HG02610 (cell line): Measurements from ENCODE around the gene AP2B1.
"Not testable (repeated sequence)": the region's sequence is repeated elsewhere in the genome, so short reads cannot be mapped to it uniquely, and the experiment has no call there.

Experiments used
- ATAC-seq: cut with Tn5 transposase; IDR thresholded peaks from one replicate; pipeline ENCODE4 v1.9.1; 2021; ENCODE audit warnings: mild to moderate bottlenecking, moderate library complexity; ENCODE audit not compliant: unreplicated experiment

AP2B1 gene

GRCh38 chr17:35575759-35576158 lies 11.4 kb upstream of the AP2B1 start:
- no peak for ATAC-seq

- ATAC-seq, result no peak
These were observed 9.3 kb upstream of the AP2B1 start for GRCh38 chr17:35577830-35578196.

GRCh38 chr17:35578197-35578928 lies 8.8 kb upstream of the AP2B1 start, which contains the start of gene PEX12:
Gene PEX12 (minus strand): TSS chr17:35578571. CDS start chr17:35578021, 550 bp downstream.
- ATAC-seq, result peak; percentile 90

GRCh38 chr17:35578929-35579432 lies 8.1 kb upstream of the AP2B1 start:
- no peak for ATAC-seq

- no peak for ATAC-seq
These were observed 3.1 kb upstream of the AP2B1 start for GRCh38 chr17:35584061-35584460.

- ATAC-seq, result no peak
These were observed 501 bp upstream of the AP2B1 start for GRCh38 chr17:35586569-35587073.

GRCh38 chr17:35588196-35588920 lies 1.2 kb downstream of the AP2B1 start:
- no peak for ATAC-seq

- ATAC-seq, result no peak
These were observed 8.9 kb downstream of the AP2B1 start for GRCh38 chr17:35596072-35596471.

GRCh38 chr17:35596530-35597233 lies 9.6 kb downstream of the AP2B1 start:
- no peak for ATAC-seq

GRCh38 chr17:35597604-35598003 lies 10.5 kb downstream of the AP2B1 start:
- ATAC-seq, result no peak

GRCh38 chr17:35603674-35604073 lies 16.6 kb downstream of the AP2B1 start:
- no peak for ATAC-seq

- ATAC-seq, result no peak
These were observed 18.6 kb downstream of the AP2B1 start for GRCh38 chr17:35605678-35606077.

- no peak for ATAC-seq
These were observed 20.2 kb downstream of the AP2B1 start for GRCh38 chr17:35607239-35607847.

- ATAC-seq, result no peak
These were observed 22.7 kb downstream of the AP2B1 start for GRCh38 chr17:35609831-35610230.

- ATAC-seq, result not testable (repeated sequence)
These were observed 23.6 kb downstream of the AP2B1 start for GRCh38 chr17:35610746-35611145.

GRCh38 chr17:35612924-35613521 lies 25.9 kb downstream of the AP2B1 start:
- no peak for ATAC-seq

- ATAC-seq, result no peak
These were observed 27.7 kb downstream of the AP2B1 start for GRCh38 chr17:35614810-35615209.

GRCh38 chr17:35616536-35616935 lies 29.4 kb downstream of the AP2B1 start:
- no peak for ATAC-seq

GRCh38 chr17:35617505-35617904 lies 30.4 kb downstream of the AP2B1 start:
- no peak for ATAC-seq

GRCh38 chr17:35618628-35619027 lies 31.5 kb downstream of the AP2B1 start:
- no peak for ATAC-seq
